Pancreas (tissue), 10 donors: ENCODE results near the gene CANT1. TPM values are rescaled to one million over a fixed set of nuclear protein-coding genes. Genes with fewer than 3 reads are reported as not detected.

ENCODE experiments used
- ATAC-seq, 4 donors: fragments of 200-7000 bp; cut with Tn5 transposase; one replicate each; pipeline versions ENCODE4 v1.8.0 to v1.9.1; 2020; ENCODE audit warnings: mild to moderate bottlenecking in 4 of 4, moderate library complexity in 4 of 4
- DNase-seq, 6 donors: peaks; one replicate each; pipeline ENCODE4 v3.0.0-alpha.2; 2020
- FAIRE-seq: peaks from 2 replicates; lab custom pipeline; 2012; peaks lifted over from hg19 to GRCh38; lab: Jason Lieb, UNC
- H3K27ac ChIP-seq, 4 donors: fragments of 200-600 bp; sonication (generic); 1 replicate in 3 of 4; 2 replicates in 1 of 4; pipeline versions ENCODE4 v1.5.0 to v1.8.0; 2020
- H3K27me3 ChIP-seq, 4 donors: fragments of 200-600 bp; one replicate each; pipeline ENCODE4 v1.8.0; 2021
- H3K36me3 ChIP-seq, 3 donors: fragments of 200-600 bp; sonication (generic) in 1 of 3; one replicate each; pipeline versions ENCODE4 v1.5.0 to v1.8.0; 2020 to 2021
- H3K4me1 ChIP-seq, 3 donors: fragments of 200-600 bp; one replicate each; pipeline ENCODE4 v1.8.0; 2021
- H3K4me3 ChIP-seq, 4 donors: fragments of 200-600 bp; sonication (generic) in 2 of 4; one replicate each; pipeline versions ENCODE4 v1.5.0 to v1.8.0; 2020 to 2021
- H3K9me3 ChIP-seq, 4 donors: fragments of 200-600 bp; one replicate each; pipeline ENCODE4 v1.8.0; 2021
- WGBS, 2 donors: extraction: QIAGEN DNeasy Blood & Tissue Kit; methylation state at CpG; one replicate each; pipeline ENCODE4 v1.1.7; 2013; 5-methylcytosine and 5-hydroxymethylcytosine counted together
- intact Hi-C, 3 donors: fragments of 100-400 bp; cut with DNase I; formaldehyde crosslinking; loops; one replicate each; pipeline versions ENCODE4 v1.11.1 to v1.14.2; 2022
- polyA plus RNA-seq, 2 donors: library from polyadenylated mRNA; stranded (reverse); fragments of 200-250 nt; gene quantifications; one replicate each; pipeline ENCODE4 v1.2.3, GENCODE V29; 2013
- total RNA-seq, 6 donors: library from RNA; stranded (reverse); fragmentation: NEBNext Ultra II Directional in 4 of 6; extraction: Animal tissue kit (Norgen Biotek cat#: 25700) in 4 of 6; gene quantifications; one replicate each; pipeline versions ENCODE4 v1.2.1 to v1.2.4, GENCODE V29; 2021 to 2023
- TF ChIP-seq, protein P1 (sequence below), 4 donors: fragments of 200-600 bp; sonication (generic) in 3 of 4; IDR thresholded peaks; one replicate each; pipeline versions ENCODE4 v1.5.0 to v1.8.0; 2021; ENCODE audit warnings: antibody characterized with exemption in 4 of 4
- donor health status: healthy with polysubstance abuse.
- donor health status: DM: no; HTN: no; CAD: no; lungs with moderate emphysema.
- donor health status: DM: no; HTN: no; CAD: no.
- donor health status: control.
- donor health status: control.
- donor health status: Bipolar disorder and iron deficiency.
- donor health status: DM: yes; HTN: yes; CAD: no.
- donor health status: DM: no; HTN: no; CAD: no.
- donor health status: DM: no; HTN: no; CAD: no.
- donor health status: DM: yes; HTN: yes; CAD: no.

Gene CANT1
- total and polyA plus RNA-seq, 8 donors = 7.4 to 45.0 (median 25.5) TPM

- no peak for FAIRE-seq
- ATAC-seq = no peak
- intact Hi-C loops = no loop called here
- TF ChIP-seq, protein P1, sequence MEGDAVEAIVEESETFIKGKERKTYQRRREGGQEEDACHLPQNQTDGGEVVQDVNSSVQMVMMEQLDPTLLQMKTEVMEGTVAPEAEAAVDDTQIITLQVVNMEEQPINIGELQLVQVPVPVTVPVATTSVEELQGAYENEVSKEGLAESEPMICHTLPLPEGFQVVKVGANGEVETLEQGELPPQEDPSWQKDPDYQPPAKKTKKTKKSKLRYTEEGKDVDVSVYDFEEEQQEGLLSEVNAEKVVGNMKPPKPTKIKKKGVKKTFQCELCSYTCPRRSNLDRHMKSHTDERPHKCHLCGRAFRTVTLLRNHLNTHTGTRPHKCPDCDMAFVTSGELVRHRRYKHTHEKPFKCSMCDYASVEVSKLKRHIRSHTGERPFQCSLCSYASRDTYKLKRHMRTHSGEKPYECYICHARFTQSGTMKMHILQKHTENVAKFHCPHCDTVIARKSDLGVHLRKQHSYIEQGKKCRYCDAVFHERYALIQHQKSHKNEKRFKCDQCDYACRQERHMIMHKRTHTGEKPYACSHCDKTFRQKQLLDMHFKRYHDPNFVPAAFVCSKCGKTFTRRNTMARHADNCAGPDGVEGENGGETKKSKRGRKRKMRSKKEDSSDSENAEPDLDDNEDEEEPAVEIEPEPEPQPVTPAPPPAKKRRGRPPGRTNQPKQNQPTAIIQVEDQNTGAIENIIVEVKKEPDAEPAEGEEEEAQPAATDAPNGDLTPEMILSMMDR (IDR thresholded peaks at IDR 0.05) = no peak
- Histone ChIP-seq H3K27me3 (no peaks in the 10 kb centered on the region), H3K4me3 (no peak overlapping the region), H3K4me1 (peaks cover 0 to 2% (median under 1%) of the 10 kb centered on the region in 3 donors), H3K27ac (no peak overlapping the region), H3K36me3 (no peaks in the 10 kb centered on the region), H3K9me3 (no peaks in the 10 kb centered on the region)
- no peak for DNase-seq
- WGBS, 2 donors = 80 to 93% methylated on average over 2 of the region's 2 CpGs
Measured at GRCh38 chr17:79014158-79014758, 4.7 kb upstream of the CANT1 start.

DNA sequence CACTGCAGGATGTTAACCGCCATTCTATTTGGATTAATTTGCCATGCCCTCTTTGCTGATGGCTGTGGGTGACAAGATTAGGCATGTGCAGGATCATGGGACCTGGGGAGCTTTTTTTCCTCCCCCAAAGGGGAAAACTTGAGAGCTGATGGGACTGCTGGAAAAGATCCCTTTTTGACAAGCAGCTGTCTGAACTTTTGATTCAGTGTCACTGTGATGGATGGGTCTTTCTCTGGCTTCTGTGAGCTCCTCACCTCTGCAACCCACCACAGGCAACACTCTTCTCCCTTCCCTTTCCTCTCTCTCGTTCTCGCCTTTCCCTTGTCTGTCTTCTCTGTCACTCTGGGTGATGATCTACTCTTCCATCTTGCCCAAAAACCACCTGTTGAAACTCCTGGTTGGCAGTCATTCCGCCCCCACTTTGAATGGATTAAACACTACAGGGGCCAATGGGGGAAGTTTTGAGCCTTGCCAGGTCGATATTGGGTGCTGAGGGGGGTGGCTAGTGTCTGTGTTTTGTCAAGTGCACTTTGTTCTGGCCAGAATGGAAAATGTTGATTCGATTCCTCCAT is 3.1 kb upstream of the CANT1 start:
- TF ChIP-seq, protein P1 (IDR thresholded peaks at IDR 0.05) = no peak
- intact Hi-C loops = no loop called here

DNA sequence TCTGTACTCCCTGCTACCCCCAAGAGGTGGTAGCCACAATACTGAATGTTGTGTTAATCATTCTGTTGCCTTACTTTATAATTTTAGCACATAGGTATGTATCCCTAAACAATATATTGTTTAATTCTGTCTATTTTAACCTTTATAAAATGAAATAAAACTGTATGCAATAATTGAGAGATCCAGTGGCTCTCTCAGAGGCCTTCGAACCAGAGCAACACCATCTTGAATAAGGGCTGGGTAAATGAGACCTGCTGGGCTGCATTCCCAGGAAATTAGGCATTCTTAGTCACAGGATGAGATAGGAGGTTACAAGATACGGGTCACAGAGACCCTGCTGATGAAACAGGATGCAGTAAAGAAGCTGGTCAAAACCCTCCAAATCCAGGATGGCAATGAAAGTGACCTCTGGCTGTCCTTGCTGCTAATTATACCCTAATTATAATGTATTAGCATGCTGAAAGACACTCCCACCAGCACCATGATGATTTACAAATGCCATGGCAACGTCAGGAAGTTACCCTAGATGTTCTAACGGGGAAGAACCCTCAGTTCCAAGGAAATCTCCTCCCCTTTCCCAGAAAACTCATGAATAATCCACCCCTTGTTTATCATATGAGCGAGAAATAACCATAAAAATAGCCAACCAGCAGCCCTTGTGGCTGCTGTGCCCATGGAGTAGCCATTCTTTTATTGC is 2.0 kb upstream of the CANT1 start:
- no peak overlapping the region for H3K27ac ChIP-seq
- ATAC-seq (no peak), FAIRE-seq (no peak), DNase-seq (no peak)
- peaks cover 0 to 17% (median 6%) of the 10 kb centered on the region in 3 donors for H3K4me1 ChIP-seq
- no peaks in the 10 kb centered on the region for H3K36me3 ChIP-seq
- no peaks in the 10 kb centered on the region for H3K9me3 ChIP-seq
- no peak overlapping the region for H3K4me3 ChIP-seq
- TF ChIP-seq, protein P1 (IDR thresholded peaks at IDR 0.05) = no peak
- intact Hi-C loops = no loop called here
- 78 to 79% methylated on average over 5 of the region's 5 CpGs for WGBS, 2 donors
- H3K27me3 ChIP-seq = no peaks in the 10 kb centered on the region

More for the DNA sequence above, 3.1 kb upstream of the CANT1 start:
- no peak overlapping the region for H3K4me3 ChIP-seq
- no peaks in the 10 kb centered on the region for H3K9me3 ChIP-seq
- no peak for FAIRE-seq
- no peak for ATAC-seq
- H3K27ac ChIP-seq = no peak overlapping the region
- H3K27me3 ChIP-seq = no peaks in the 10 kb centered on the region
- WGBS, 2 donors = 53 to 68% methylated on average over 6 of the region's 6 CpGs
- peaks cover 0 to 11% (median 6%) of the 10 kb centered on the region in 3 donors for H3K4me1 ChIP-seq
- H3K36me3 ChIP-seq = no peaks in the 10 kb centered on the region
- DNase-seq = no peak

DNA sequence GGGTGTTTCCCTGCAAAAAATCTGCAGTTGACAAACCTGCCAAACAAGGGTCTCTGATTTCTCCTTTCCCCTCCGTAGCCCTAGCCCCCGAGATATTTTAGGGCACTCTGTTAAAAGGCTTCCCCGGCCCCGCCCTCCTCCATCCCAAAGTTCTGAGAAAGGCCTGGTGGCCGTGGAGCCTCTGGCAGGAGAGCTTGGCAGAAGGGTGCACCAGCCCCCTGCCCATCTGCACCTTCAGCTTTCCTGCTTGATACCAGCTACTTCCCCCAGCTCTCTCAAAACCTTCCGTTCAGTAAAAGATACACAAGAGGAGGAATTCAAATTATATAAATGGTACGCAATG is 711 bp upstream of the CANT1 start:
- Histone ChIP-seq H3K4me3 (peak overlapping the region in 2 of 4 donors; percentile 72), H3K4me1 (peaks cover 7 to 26% (median 8%) of the 10 kb centered on the region in 3 donors), H3K27ac (peak overlapping the region in 1 of 4 donors; percentile 81), H3K27me3 (no peaks in the 10 kb centered on the region), H3K9me3 (no peaks in the 10 kb centered on the region), H3K36me3 (no peaks in the 10 kb centered on the region)
- no peak for FAIRE-seq
- intact Hi-C loops = no loop called here
- DNase-seq = peak in 1 of 6 donors; percentile 54
- 66 to 70% methylated on average over 7 of the region's 7 CpGs for WGBS, 2 donors
- no peak for ATAC-seq
- TF ChIP-seq, protein P1 (IDR thresholded peaks at IDR 0.05) = no peak
